Amniotic epithelial cell (primary cell): ENCODE data around the gene CLEC4F.

Experiments
- DNase-seq: peaks from one replicate; pipeline ENCODE4 v3.0.0-alpha.2; 2010; ENCODE audit warnings: low read depth

The CLEC4F gene, protein sequence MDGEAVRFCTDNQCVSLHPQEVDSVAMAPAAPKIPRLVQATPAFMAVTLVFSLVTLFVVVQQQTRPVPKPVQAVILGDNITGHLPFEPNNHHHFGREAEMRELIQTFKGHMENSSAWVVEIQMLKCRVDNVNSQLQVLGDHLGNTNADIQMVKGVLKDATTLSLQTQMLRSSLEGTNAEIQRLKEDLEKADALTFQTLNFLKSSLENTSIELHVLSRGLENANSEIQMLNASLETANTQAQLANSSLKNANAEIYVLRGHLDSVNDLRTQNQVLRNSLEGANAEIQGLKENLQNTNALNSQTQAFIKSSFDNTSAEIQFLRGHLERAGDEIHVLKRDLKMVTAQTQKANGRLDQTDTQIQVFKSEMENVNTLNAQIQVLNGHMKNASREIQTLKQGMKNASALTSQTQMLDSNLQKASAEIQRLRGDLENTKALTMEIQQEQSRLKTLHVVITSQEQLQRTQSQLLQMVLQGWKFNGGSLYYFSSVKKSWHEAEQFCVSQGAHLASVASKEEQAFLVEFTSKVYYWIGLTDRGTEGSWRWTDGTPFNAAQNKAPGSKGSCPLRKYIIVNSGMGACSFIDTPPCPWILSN

DNA sequence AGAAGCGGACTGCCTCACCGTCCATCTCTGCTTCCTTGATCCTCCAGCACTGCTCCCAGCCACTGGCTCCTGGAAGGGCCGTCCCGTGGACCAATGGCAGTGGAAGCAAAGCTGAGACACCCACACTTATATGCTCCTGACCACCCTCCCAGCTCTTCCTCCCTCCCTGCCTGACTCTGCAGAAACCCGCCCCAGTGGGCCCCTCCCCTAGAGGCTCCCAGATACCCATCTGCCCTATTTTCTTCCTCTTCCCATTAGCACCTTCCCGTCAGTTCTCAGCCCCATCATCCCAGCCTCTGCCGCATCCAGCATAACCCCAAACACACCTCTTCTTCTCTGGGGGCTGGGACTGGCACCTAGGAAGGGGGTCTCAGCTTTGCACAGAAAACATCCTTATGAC is at the start of gene CLEC4F:
CLEC4F (minus strand) TSS at position 101 of the 400 bp plus-strand sequence; CDS start at position 25, 76 bp downstream.
- no peak for DNase-seq

- no peak for DNase-seq
Measured at GRCh38 chr2:70868970-70869369, 48.6 kb upstream of the CLEC4F start.

- peak; percentile 49 for DNase-seq
Measured at GRCh38 chr2:70861777-70862625, 41.6 kb upstream of the CLEC4F start.

- DNase-seq = no peak
Measured at GRCh38 chr2:70855667-70856066, 35.3 kb upstream of the CLEC4F start.

- no peak for DNase-seq
Measured at GRCh38 chr2:70854411-70854810, 34.0 kb upstream of the CLEC4F start.

- no peak for DNase-seq
Measured at GRCh38 chr2:70852824-70853223, 32.4 kb upstream of the CLEC4F start.

- DNase-seq = no peak
Measured at GRCh38 chr2:70851704-70852103, 31.3 kb upstream of the CLEC4F start.

DNA sequence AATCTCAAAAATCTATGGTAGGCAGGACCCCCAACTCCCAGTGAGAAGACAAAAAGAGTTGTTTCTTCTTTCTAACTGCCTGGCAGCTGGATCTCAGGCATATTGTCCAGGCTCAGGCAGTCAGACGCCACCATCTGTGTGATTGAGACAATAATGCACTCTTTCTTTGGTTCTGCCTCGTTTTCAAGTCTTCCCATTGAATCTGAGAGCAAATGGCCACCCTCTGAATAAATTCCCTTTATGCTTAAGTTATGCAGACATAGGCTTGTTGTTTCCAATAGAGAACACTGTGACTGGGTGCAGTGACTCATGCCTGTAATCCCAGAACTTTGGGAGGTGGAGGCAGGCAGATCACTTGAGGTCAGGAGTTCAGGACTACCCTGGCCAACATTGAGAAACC is 30.5 kb upstream of the CLEC4F start:
- DNase-seq = no peak

- DNase-seq = no peak
Measured at GRCh38 chr2:70842401-70842800, 22.0 kb upstream of the CLEC4F start.

GRCh38 chr2:70837980-70838925 is 17.9 kb upstream of the CLEC4F start:
- no peak for DNase-seq

DNA sequence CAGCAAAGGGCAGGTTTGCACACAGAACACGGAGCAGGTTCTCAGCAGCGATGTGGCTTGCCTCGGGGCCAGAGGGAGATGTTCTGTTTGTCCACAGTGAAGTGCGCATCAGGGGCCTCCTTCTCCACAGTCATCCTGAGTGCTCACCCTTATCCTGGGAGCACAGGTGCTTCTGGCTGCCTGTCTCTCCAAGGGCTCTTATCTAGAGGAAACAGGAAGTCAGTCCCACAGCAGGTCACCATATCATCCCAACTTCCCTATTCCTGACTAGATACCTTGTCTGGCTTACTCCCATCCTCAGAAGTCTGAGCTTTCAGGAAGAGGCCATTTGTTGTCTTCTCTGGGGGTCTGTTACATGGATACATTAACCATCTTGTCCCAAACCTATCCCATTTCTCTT is 15.2 kb upstream of the CLEC4F start, which contains the start of gene CD207:
CD207 (minus strand) TSS at position 174 of the 400 bp plus-strand sequence; CDS start at position 134, 40 bp downstream.
- no peak for DNase-seq

GRCh38 chr2:70834881-70835280 is 14.5 kb upstream of the CLEC4F start:
- no peak for DNase-seq

DNA sequence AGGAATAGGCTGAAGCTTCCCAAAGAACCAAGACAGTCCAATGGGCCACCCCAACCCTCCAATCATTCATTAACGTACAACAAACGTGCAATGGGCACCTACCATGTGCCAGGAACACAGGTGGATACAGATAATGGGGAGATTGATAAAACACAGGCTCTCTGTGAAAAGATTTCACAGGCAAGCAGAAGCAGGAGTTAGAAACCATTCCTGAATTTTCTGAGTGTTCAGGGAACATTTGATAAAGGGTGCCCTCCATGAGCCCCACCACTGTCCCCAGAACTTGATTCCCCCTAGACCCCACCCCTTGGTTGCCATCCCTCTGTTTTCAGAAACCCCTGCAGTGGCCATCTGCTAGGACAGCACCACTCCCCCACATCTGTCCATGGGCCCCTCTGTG is 13.7 kb upstream of the CLEC4F start:
- no peak for DNase-seq

GRCh38 chr2:70833246-70833645 is 12.8 kb upstream of the CLEC4F start:
- DNase-seq = no peak

DNA sequence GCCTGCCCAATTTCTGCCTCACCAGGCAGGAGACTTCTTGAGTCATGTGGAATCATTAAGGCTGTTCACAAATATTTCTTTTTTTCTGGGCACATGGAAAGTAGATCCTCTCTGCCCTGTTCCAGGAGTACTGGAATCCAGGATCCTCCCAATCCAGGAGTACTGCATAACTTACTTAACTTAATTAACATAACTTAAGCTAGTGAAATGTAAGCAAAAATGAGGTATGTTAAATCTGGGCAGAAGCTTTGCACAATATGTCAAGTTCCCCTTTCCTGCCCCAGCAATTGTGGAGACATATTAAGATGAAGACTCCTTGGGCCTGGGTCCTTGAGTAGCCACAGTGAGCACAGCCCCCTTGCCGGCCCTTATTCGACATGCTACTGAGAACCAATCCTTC is 12.0 kb upstream of the CLEC4F start:
- no peak for DNase-seq

GRCh38 chr2:70831861-70832260 is 11.5 kb upstream of the CLEC4F start:
- no peak for DNase-seq

DNA sequence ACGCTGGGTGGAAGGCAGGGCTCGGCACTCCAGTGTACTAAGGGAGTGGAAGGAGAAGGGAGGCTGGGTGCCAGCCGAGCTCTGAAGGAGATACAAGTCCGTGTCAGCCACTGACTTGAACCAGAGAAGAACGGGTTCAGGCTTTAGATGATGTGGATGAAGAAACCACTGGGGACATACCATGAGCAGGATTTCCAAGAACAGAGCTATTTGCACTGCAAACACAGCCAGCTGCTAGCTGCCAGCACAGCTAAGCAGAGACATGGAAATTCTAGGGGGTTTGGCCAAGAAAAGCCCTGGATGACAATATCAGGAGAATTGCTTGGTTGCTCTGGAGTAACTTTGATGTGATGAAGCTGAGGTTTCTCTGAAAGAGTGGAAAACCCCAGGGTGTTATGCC is 10.0 kb upstream of the CLEC4F start:
- no peak for DNase-seq

DNA sequence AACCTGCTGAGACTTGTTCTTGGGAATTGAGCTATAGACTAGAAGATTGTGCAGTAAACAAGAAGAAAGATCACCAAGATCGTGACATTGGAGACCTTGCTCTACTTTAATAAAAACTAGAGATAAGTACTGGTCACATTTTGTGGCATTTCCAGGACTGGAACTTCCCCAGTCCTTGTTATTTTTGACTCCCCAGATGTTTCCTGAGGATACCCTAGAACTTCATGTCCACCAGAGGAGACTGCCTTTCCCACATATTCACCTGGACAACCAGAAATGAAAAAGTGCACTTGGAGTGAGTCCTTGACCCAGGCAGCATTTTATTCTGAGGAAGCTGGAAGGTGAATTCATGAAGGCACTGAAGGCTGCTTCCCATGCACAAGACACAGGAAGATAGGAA is 9.5 kb upstream of the CLEC4F start:
- DNase-seq = no peak

DNA sequence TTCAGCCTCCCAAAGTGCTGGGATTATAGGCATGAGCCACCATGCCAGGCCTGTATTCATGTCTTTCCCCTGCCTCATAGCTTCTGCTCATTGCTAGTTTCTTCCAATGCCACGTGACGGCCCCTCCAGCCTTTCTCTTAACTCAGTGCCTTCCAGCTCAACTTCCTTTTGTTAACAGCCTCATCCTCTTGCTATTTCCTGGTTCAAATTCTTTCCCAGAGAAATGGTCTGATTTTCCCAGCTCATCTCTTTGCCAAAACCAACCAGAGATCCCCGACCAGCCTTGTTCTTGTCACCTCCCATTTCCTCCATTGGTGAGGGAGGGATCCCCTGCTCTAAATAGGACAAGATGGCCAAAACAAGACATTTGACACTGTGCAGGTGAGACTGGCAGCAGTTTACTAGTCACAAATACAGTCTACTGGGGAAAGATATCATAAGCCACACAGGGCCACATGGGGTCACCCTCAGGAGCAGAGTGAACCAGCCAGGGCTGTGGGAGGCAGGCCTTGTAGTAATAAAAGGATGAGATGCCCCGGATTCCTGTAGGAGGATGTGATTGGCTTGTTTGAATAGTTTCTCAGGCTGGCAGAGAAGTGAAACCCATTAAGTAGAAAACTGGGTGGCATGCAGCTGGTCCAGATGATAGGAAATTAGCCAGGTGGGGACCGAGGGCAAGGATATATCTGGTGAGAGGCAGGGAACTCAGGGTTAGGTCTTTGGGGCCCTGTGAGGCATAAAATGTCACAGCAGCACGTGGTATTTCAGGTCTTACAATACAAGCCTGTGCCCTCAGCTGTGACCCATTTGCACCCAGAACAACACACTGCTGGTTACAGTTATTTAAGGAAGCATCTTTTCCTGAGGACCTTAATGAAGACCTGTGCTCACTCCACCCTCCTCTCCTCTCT is 8.8 kb upstream of the CLEC4F start:
- no peak for DNase-seq

DNA sequence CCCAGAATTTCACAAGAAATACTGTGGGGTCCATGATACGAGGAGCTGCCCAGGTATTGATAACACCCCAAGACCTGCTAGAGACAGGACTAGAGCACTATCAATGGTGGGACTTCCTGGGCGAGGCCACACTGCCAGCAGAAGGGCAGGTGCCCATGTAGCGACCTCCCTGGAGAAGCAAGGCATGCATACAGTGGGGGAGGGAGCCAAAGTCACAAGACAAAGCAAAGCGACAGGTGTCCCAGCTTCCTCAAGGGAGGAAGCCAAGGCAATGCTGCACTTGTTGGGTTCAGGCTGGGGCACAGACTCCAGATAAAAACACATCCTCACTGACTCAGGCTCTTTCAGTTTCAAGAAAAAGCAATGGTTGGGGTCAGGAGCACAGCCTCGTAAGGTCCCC is 7.7 kb upstream of the CLEC4F start:
- DNase-seq = no peak
